GM19238 (cell line): ENCODE results near the gene ZNF618.

Source experiments
- DNase-seq: peaks from one replicate; pipeline ENCODE4 v3.0.0; 2011; ENCODE audit warnings: low spot score; ENCODE audit not compliant: insufficient read length

ZNF618 gene

GRCh38 chr9:113934167-113934828 lies 58.2 kb downstream of the ZNF618 start:
- DNase-seq = no peak

GRCh38 chr9:113934829-113935676 lies 58.9 kb downstream of the ZNF618 start:
- DNase-seq = no peak

- no peak for DNase-seq
Measured at GRCh38 chr9:113935677-113936380, 59.7 kb downstream of the ZNF618 start.

- no peak for DNase-seq
Measured at GRCh38 chr9:113940077-113940476, 64.0 kb downstream of the ZNF618 start.

- DNase-seq = no peak
Measured at GRCh38 chr9:113941056-113941455, 64.9 kb downstream of the ZNF618 start.

- DNase-seq = no peak
Measured at GRCh38 chr9:113941526-113941925, 65.4 kb downstream of the ZNF618 start.

- no peak for DNase-seq
Measured at GRCh38 chr9:113943112-113944009, 67.3 kb downstream of the ZNF618 start.

- no peak for DNase-seq
Measured at GRCh38 chr9:113945784-113946183, 69.7 kb downstream of the ZNF618 start.

GRCh38 chr9:113946496-113947115 lies 70.5 kb downstream of the ZNF618 start:
- DNase-seq = no peak

GRCh38 chr9:113947941-113948340 lies 71.8 kb downstream of the ZNF618 start:
- no peak for DNase-seq

- no peak for DNase-seq
Measured at GRCh38 chr9:113948891-113949570, 72.9 kb downstream of the ZNF618 start.

GRCh38 chr9:113949571-113950078 lies 73.5 kb downstream of the ZNF618 start:
- DNase-seq = no peak

- DNase-seq = no peak
Measured at GRCh38 chr9:113950195-113951031, 74.3 kb downstream of the ZNF618 start.

- DNase-seq = no peak
Measured at GRCh38 chr9:113951032-113951372, 74.9 kb downstream of the ZNF618 start.

GRCh38 chr9:113952676-113953075 lies 76.6 kb downstream of the ZNF618 start:
- no peak for DNase-seq

GRCh38 chr9:113953531-113953930 lies 77.4 kb downstream of the ZNF618 start:
- DNase-seq = no peak

- DNase-seq = no peak
Measured at GRCh38 chr9:113954591-113954990, 78.5 kb downstream of the ZNF618 start.

- no peak for DNase-seq
Measured at GRCh38 chr9:113955076-113955752, 79.1 kb downstream of the ZNF618 start.

- no peak for DNase-seq
Measured at GRCh38 chr9:113956901-113957300, 80.8 kb downstream of the ZNF618 start.
